ENCODE data around the gene OXCT1.
"Not testable (repeated sequence)": the region's sequence is repeated elsewhere in the genome, so short reads cannot be mapped to it uniquely, and the experiment has no call there.

Gene OXCT1

GRCh38 chr5:41848983-41849382 is 21.2 kb downstream of the OXCT1 start:
- Histone ChIP-seq H3K27me3 (ENCODE audit: control insufficient read depth in 1 of 2, insufficient read depth in 2 of 2, low read length in 2 of 2) (no peaks in the 10 kb centered on the region), H3K36me3 (ENCODE audit: control insufficient read depth in 1 of 2, insufficient read depth in 2 of 2, low read length in 2 of 2) (peaks cover 15 to 27% of the 10 kb centered on the region in 2 donors), H3K27ac (ENCODE audit: low read depth, low read length) (no peak overlapping the region), H3K9ac (ENCODE audit: low read depth in 1 of 2, low read length in 2 of 2) (no peak overlapping the region), H3K4me3 (ENCODE audit: low read depth in 1 of 2, low read length in 2 of 2) (no peak overlapping the region), H3K4me1 (ENCODE audit: control insufficient read depth in 1 of 2, insufficient read depth in 2 of 2, low read length in 2 of 2) (no peaks in the 10 kb centered on the region), H3K9me3 (ENCODE audit: control insufficient read depth in 1 of 2, low read length in 2 of 2) (no peaks in the 10 kb centered on the region)

DNA sequence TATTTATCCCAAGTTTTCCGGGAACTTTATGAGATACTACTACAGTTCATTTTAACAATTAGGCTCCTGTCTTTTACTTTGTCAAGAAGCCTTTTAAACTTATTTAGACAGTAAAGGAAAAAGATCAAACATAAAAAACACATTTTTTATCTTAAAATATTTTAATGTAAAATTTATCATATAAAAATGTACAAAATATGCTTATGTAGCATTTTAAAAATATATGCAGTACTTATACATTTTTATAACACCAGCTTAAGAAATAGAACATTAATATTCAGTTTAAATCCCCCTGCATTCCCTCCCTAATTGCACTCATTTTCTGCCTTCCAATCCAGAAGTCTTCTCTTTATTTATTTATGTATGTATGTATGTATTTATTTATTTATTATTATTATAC is 24.5 kb downstream of the OXCT1 start:
- H3K9me3 ChIP-seq (ENCODE audit: control insufficient read depth in 1 of 2, low read length in 2 of 2); H3K27me3 ChIP-seq (ENCODE audit: control insufficient read depth in 1 of 2, insufficient read depth in 2 of 2, low read length in 2 of 2); H3K27ac ChIP-seq (ENCODE audit: low read depth, low read length); H3K4me1 ChIP-seq (ENCODE audit: control insufficient read depth in 1 of 2, insufficient read depth in 2 of 2, low read length in 2 of 2); H3K4me3 ChIP-seq (ENCODE audit: low read depth in 1 of 2, low read length in 2 of 2); H3K9ac ChIP-seq (ENCODE audit: low read depth in 1 of 2, low read length in 2 of 2): not testable (repeated sequence)
- H3K36me3 ChIP-seq (ENCODE audit: control insufficient read depth in 1 of 2, insufficient read depth in 2 of 2, low read length in 2 of 2): peaks cover 7 to 17% of the 10 kb centered on the region in 2 donors

- Histone ChIP-seq H3K4me1 (ENCODE audit: control insufficient read depth in 1 of 2, insufficient read depth in 2 of 2, low read length in 2 of 2) (no peaks in the 10 kb centered on the region), H3K9me3 (ENCODE audit: control insufficient read depth in 1 of 2, low read length in 2 of 2) (no peaks in the 10 kb centered on the region), H3K27me3 (ENCODE audit: control insufficient read depth in 1 of 2, insufficient read depth in 2 of 2, low read length in 2 of 2) (no peaks in the 10 kb centered on the region), H3K9ac (ENCODE audit: low read depth in 1 of 2, low read length in 2 of 2) (no peak overlapping the region), H3K27ac (ENCODE audit: low read depth, low read length) (no peak overlapping the region), H3K36me3 (ENCODE audit: control insufficient read depth in 1 of 2, insufficient read depth in 2 of 2, low read length in 2 of 2) (peaks cover 2 to 10% of the 10 kb centered on the region in 2 donors), H3K4me3 (ENCODE audit: low read depth in 1 of 2, low read length in 2 of 2) (no peak overlapping the region)
These were observed 25.7 kb downstream of the OXCT1 start for GRCh38 chr5:41844502-41844901.

GRCh38 chr5:41843456-41844370 is 26.5 kb downstream of the OXCT1 start:
- no peaks in the 10 kb centered on the region for H3K9me3 ChIP-seq (ENCODE audit: control insufficient read depth in 1 of 2, low read length in 2 of 2)
- no peak overlapping the region for H3K4me3 ChIP-seq (ENCODE audit: low read depth in 1 of 2, low read length in 2 of 2)
- H3K27me3 ChIP-seq (ENCODE audit: control insufficient read depth in 1 of 2, insufficient read depth in 2 of 2, low read length in 2 of 2): no peaks in the 10 kb centered on the region
- H3K27ac ChIP-seq (ENCODE audit: low read depth, low read length): no peak overlapping the region
- no peaks in the 10 kb centered on the region for H3K4me1 ChIP-seq (ENCODE audit: control insufficient read depth in 1 of 2, insufficient read depth in 2 of 2, low read length in 2 of 2)
- H3K9ac ChIP-seq (ENCODE audit: low read depth in 1 of 2, low read length in 2 of 2): no peak overlapping the region
- H3K36me3 ChIP-seq (ENCODE audit: control insufficient read depth in 1 of 2, insufficient read depth in 2 of 2, low read length in 2 of 2): peaks cover 0 to 6% of the 10 kb centered on the region in 2 donors

- Histone ChIP-seq H3K27me3 (ENCODE audit: control insufficient read depth in 1 of 2, insufficient read depth in 2 of 2, low read length in 2 of 2) (no peaks in the 10 kb centered on the region), H3K4me3 (ENCODE audit: low read depth in 1 of 2, low read length in 2 of 2) (no peak overlapping the region), H3K9me3 (ENCODE audit: control insufficient read depth in 1 of 2, low read length in 2 of 2) (no peaks in the 10 kb centered on the region), H3K36me3 (ENCODE audit: control insufficient read depth in 1 of 2, insufficient read depth in 2 of 2, low read length in 2 of 2) (peaks cover 0 to 7% of the 10 kb centered on the region in 2 donors), H3K4me1 (ENCODE audit: control insufficient read depth in 1 of 2, insufficient read depth in 2 of 2, low read length in 2 of 2) (no peaks in the 10 kb centered on the region), H3K27ac (ENCODE audit: low read depth, low read length) (no peak overlapping the region), H3K9ac (ENCODE audit: low read depth in 1 of 2, low read length in 2 of 2) (no peak overlapping the region)
These were observed 27.4 kb downstream of the OXCT1 start for GRCh38 chr5:41842777-41843176.

- Histone ChIP-seq H3K36me3 (ENCODE audit: control insufficient read depth in 1 of 2, insufficient read depth in 2 of 2, low read length in 2 of 2) (peaks cover 0 to 7% of the 10 kb centered on the region in 2 donors), H3K27me3 (ENCODE audit: control insufficient read depth in 1 of 2, insufficient read depth in 2 of 2, low read length in 2 of 2) (no peaks in the 10 kb centered on the region), H3K9ac (ENCODE audit: low read depth in 1 of 2, low read length in 2 of 2) (no peak overlapping the region), H3K9me3 (ENCODE audit: control insufficient read depth in 1 of 2, low read length in 2 of 2) (no peaks in the 10 kb centered on the region), H3K4me1 (ENCODE audit: control insufficient read depth in 1 of 2, insufficient read depth in 2 of 2, low read length in 2 of 2) (no peaks in the 10 kb centered on the region), H3K4me3 (ENCODE audit: low read depth in 1 of 2, low read length in 2 of 2) (no peak overlapping the region), H3K27ac (ENCODE audit: low read depth, low read length) (no peak overlapping the region)
These were observed 28.9 kb downstream of the OXCT1 start for GRCh38 chr5:41841325-41841724.

- no peaks in the 10 kb centered on the region for H3K4me1 ChIP-seq (ENCODE audit: control insufficient read depth in 1 of 2, insufficient read depth in 2 of 2, low read length in 2 of 2)
- H3K9ac ChIP-seq (ENCODE audit: low read depth in 1 of 2, low read length in 2 of 2): no peak overlapping the region
- H3K27ac ChIP-seq (ENCODE audit: low read depth, low read length): no peak overlapping the region
- H3K36me3 ChIP-seq (ENCODE audit: control insufficient read depth in 1 of 2, insufficient read depth in 2 of 2, low read length in 2 of 2): peaks cover 0 to 7% of the 10 kb centered on the region in 2 donors
- no peaks in the 10 kb centered on the region for H3K27me3 ChIP-seq (ENCODE audit: control insufficient read depth in 1 of 2, insufficient read depth in 2 of 2, low read length in 2 of 2)
- no peak overlapping the region for H3K4me3 ChIP-seq (ENCODE audit: low read depth in 1 of 2, low read length in 2 of 2)
- no peaks in the 10 kb centered on the region for H3K9me3 ChIP-seq (ENCODE audit: control insufficient read depth in 1 of 2, low read length in 2 of 2)
These were observed 30.0 kb downstream of the OXCT1 start for GRCh38 chr5:41840251-41840650.

- Histone ChIP-seq H3K27me3 (ENCODE audit: control insufficient read depth in 1 of 2, insufficient read depth in 2 of 2, low read length in 2 of 2) (no peaks in the 10 kb centered on the region), H3K9me3 (ENCODE audit: control insufficient read depth in 1 of 2, low read length in 2 of 2) (no peaks in the 10 kb centered on the region), H3K4me3 (ENCODE audit: low read depth in 1 of 2, low read length in 2 of 2) (no peak overlapping the region), H3K9ac (ENCODE audit: low read depth in 1 of 2, low read length in 2 of 2) (no peak overlapping the region), H3K36me3 (ENCODE audit: control insufficient read depth in 1 of 2, insufficient read depth in 2 of 2, low read length in 2 of 2) (peaks cover 0 to 4% of the 10 kb centered on the region in 2 donors), H3K27ac (ENCODE audit: low read depth, low read length) (no peak overlapping the region), H3K4me1 (ENCODE audit: control insufficient read depth in 1 of 2, insufficient read depth in 2 of 2, low read length in 2 of 2) (no peaks in the 10 kb centered on the region)
These were observed 32.4 kb downstream of the OXCT1 start for GRCh38 chr5:41837793-41838192.

DNA sequence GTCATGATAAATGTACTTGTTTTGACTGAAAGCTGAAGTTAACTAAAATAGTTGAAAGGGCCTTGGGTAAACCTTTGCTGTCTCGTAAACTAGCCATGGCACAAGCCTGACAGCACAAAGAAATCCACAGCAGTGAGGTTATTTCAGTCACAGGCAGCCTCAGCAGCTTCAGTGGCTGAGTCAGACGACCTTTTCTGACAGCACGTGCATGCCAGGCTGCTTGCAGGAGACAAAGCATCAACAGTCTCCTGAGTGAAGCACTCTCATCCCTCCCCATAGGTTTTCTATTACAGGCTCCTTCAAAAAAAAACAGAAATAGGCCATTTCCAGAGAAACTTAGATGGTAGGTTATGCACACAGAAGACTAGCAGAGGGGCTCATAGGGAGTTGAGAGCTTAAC is 34.6 kb downstream of the OXCT1 start:
- H3K4me1 ChIP-seq (ENCODE audit: control insufficient read depth in 1 of 2, insufficient read depth in 2 of 2, low read length in 2 of 2): no peaks in the 10 kb centered on the region
- no peak overlapping the region for H3K27ac ChIP-seq (ENCODE audit: low read depth, low read length)
- H3K27me3 ChIP-seq (ENCODE audit: control insufficient read depth in 1 of 2, insufficient read depth in 2 of 2, low read length in 2 of 2): no peaks in the 10 kb centered on the region
- H3K4me3 ChIP-seq (ENCODE audit: low read depth in 1 of 2, low read length in 2 of 2): no peak overlapping the region
- H3K36me3 ChIP-seq (ENCODE audit: control insufficient read depth in 1 of 2, insufficient read depth in 2 of 2, low read length in 2 of 2): peaks cover 0 to 16% of the 10 kb centered on the region in 2 donors
- H3K9ac ChIP-seq (ENCODE audit: low read depth in 1 of 2, low read length in 2 of 2): no peak overlapping the region
- no peaks in the 10 kb centered on the region for H3K9me3 ChIP-seq (ENCODE audit: control insufficient read depth in 1 of 2, low read length in 2 of 2)

- Histone ChIP-seq H3K9me3 (ENCODE audit: control insufficient read depth in 1 of 2, low read length in 2 of 2) (no peaks in the 10 kb centered on the region), H3K4me3 (ENCODE audit: low read depth in 1 of 2, low read length in 2 of 2) (no peak overlapping the region), H3K27me3 (ENCODE audit: control insufficient read depth in 1 of 2, insufficient read depth in 2 of 2, low read length in 2 of 2) (no peaks in the 10 kb centered on the region), H3K9ac (ENCODE audit: low read depth in 1 of 2, low read length in 2 of 2) (no peak overlapping the region), H3K4me1 (ENCODE audit: control insufficient read depth in 1 of 2, insufficient read depth in 2 of 2, low read length in 2 of 2) (no peaks in the 10 kb centered on the region), H3K27ac (ENCODE audit: low read depth, low read length) (no peak overlapping the region), H3K36me3 (ENCODE audit: control insufficient read depth in 1 of 2, insufficient read depth in 2 of 2, low read length in 2 of 2) (peaks cover 0 to 16% of the 10 kb centered on the region in 2 donors)
These were observed 35.7 kb downstream of the OXCT1 start for GRCh38 chr5:41834506-41834905.
